ENCODE results near the gene MAD1L1.

MAD1L1 gene

GRCh38 chr7:2105280-2105679, 127.5 kb downstream of the MAD1L1 start:
- DNase-seq (ENCODE audit: low read depth in 2 of 2) = no peak

- no peak for DNase-seq (ENCODE audit: low read depth in 2 of 2)
These were observed 128.0 kb downstream of the MAD1L1 start for GRCh38 chr7:2104716-2105115.

DNA sequence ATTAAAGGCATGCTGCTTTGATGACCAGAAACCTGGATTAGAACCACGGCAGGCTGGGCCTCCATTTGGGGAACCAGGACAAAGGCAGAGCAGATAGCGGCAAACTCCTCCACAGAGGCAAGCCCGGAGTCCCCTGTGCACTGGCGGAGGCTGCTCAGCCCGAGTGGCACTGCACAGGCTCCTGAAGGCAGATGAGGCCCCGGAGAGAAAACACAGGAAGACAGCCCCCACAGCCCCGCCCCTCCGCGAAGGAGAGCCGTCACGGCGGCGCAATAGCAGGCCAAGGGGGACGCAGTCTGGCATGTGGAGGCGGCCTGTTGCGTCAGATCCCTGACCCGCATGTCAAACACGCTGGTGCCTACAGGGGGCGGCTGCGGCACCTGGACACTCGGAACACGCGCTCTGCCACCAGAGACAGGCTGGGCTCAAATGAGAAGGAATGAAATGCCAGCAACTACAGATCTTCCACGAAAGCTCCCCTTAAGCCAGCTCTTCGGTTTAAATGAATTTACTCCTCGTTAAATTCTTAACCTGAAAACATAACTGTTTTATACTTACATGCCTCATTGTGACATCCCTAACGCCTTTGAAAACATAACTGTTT, 128.5 kb downstream of the MAD1L1 start:
- DNase-seq (ENCODE audit: low read depth in 2 of 2) = peak; percentile 79 to 82

- DNase-seq (ENCODE audit: low read depth in 2 of 2) = no peak
These were observed 129.5 kb downstream of the MAD1L1 start for GRCh38 chr7:2103071-2103898.

- DNase-seq (ENCODE audit: low read depth in 2 of 2) = no peak
These were observed 130.4 kb downstream of the MAD1L1 start for GRCh38 chr7:2102375-2102723.

GRCh38 chr7:2101630-2102374, 130.9 kb downstream of the MAD1L1 start:
- DNase-seq (ENCODE audit: low read depth in 2 of 2) = no peak

DNA sequence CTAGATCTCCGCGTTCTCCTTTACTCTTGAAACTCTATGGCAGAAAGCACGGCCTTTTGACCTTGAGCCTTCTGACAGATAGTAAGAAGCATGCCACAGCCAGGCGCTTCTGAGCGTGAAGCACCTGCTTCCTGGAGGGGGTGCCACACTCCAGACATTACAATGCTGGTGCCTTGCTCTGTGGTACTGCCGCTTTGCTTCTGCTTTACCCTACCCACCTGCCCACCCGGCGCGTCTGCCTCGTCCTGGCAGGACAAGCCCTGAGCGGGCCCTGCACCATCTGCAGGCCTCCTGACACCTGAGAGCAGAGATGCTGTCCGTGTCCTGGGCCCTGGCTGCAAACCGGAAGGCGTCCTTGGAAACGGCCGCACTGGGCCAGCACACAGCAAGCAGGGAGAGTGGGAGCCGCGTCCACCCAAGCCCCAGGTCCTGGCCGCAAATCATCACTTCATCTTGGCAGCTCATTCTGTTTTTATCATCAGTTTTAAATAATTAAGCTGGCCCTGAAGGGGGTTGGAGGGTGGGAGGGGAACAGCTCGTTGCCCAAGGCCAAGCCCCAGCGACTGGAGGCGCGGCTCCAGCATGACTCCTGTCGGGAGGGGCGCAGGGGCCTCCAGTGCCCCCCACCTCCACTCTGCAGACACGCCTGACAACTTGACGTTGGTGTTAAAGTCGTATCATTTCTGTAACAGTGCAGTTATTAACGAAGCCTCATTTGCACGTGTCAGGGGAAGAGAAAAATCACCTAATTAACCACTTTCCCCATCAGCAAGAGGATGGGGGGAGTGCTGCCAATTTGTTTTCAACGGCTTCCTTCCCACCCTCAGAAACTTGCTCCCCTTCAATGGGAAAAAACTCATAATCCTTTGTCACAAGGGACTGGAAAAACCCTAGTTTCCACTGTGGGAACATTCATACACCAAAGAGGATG, 132.2 kb downstream of the MAD1L1 start:
- DNase-seq (ENCODE audit: low read depth in 2 of 2) = no peak

- no peak for DNase-seq (ENCODE audit: low read depth in 2 of 2)
These were observed 133.4 kb downstream of the MAD1L1 start for GRCh38 chr7:2099048-2099957.

DNA sequence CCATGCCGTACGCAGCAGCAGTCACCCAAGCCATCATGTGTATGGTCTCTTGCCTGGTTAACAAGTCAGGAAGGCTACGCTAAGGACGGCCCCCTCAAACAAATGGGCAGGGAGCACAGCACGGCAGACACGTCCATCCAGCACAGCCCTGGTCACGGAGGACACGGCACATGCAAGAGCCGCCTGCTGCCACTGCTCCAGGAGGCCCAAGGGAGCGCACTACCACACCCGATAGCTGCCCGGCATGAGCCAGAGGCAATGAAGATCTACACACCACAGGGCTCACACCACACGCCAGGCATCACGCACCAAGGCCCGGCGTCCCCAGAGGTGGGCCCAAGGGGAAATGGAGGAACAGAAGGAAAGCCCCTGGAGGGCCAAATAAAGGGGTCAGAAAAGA, 134.2 kb downstream of the MAD1L1 start:
- DNase-seq (ENCODE audit: low read depth in 2 of 2) = no peak

DNA sequence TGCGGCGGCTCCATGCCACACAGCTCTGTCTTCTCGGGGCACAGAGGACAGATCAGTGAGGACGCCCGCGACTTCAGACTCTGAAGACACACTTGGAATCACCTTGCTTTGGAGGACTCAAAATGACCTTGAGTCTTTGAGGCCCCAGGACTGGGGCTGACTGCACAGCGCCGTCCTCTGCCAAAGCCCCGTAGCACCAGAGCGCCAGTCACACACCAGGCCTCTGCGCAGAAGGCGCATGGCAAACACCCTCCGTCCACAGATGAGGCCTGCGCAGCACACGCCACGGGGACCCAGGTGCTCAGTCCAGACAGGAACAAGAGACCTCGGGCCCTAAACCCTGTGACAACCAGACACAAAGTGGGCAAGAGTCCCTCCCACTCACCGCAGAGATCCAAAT, 134.7 kb downstream of the MAD1L1 start:
- no peak for DNase-seq (ENCODE audit: low read depth in 2 of 2)

DNA sequence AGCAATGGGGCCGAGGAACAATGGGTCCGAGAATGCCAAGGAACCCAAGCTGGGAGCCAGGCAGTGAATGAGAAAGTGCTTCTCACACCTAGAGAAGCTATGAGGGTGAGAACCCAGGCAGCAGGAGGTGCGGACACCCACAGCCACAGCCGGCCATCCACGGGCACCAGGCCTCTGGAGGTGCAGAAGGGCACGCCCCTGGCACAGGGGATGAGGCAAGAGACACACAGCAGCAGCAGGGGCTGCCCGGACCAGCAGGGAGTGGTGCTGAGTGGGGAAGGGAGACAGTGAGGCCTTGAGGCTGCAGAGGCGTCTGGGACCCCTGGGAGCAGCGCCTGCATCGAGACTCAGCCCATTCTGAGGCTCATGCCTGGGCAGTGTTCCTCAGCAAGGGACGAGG, 135.3 kb downstream of the MAD1L1 start:
- no peak for DNase-seq (ENCODE audit: low read depth in 2 of 2)

- DNase-seq (ENCODE audit: low read depth in 2 of 2) = no peak
These were observed 135.9 kb downstream of the MAD1L1 start for GRCh38 chr7:2096692-2097387.

DNA sequence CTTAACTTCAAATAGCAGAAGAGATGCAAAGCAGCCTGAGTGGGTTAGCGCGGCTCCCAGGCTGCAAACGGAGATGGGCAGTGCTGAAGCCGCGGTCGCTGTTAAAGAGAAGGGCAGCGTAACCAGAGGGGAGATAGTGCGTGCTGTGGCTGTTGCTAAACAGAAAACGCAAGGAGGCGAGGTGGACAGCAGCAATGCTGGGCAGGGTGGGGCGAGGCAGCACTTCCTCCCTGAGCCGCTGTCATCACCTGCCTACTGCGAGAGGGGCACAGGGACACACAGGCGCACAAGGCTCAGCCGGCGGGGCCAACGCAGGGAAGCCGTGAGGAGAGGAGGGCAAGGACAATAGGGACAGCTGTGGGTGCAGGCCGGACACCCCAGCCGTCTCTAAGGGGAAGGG, 137.3 kb downstream of the MAD1L1 start:
- DNase-seq (ENCODE audit: low read depth in 2 of 2) = no peak

- no peak for DNase-seq (ENCODE audit: low read depth in 2 of 2)
These were observed 138.2 kb downstream of the MAD1L1 start for GRCh38 chr7:2094454-2095045.

GRCh38 chr7:2093843-2094220, 138.9 kb downstream of the MAD1L1 start:
- no peak for DNase-seq (ENCODE audit: low read depth in 2 of 2)

DNA sequence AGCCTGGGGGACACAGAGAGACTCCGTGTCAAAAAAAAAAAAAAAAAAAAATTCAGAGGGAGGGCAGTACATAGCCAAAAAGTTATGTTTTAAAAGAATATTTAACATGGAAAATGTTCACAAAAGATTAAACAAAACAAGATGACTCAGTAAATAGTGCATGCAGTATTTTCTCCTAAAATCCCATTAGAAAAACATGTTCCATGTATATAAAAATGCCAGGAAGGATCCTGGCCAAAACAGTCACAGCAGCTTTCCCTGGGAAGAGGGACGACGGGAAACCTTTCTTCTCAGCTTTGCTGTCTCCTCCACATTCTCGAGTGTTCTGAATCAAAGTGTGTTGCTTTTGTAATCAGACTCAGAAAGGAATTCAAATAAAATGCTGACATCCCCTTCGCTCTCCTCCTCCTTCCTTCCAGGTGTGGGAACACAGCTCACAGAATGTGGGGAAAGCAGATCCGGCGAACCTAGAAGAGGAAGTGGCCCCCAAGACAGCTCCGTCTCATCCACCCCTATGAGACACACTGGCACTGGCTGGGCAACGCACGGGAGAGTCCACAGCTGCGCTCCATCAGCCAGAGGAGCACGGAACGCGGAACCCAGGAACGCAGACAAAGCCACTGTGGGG, 139.4 kb downstream of the MAD1L1 start:
- DNase-seq (ENCODE audit: low read depth in 2 of 2) = no peak

GRCh38 chr7:2092279-2092678, 140.5 kb downstream of the MAD1L1 start:
- no peak for DNase-seq (ENCODE audit: low read depth in 2 of 2)

DNA sequence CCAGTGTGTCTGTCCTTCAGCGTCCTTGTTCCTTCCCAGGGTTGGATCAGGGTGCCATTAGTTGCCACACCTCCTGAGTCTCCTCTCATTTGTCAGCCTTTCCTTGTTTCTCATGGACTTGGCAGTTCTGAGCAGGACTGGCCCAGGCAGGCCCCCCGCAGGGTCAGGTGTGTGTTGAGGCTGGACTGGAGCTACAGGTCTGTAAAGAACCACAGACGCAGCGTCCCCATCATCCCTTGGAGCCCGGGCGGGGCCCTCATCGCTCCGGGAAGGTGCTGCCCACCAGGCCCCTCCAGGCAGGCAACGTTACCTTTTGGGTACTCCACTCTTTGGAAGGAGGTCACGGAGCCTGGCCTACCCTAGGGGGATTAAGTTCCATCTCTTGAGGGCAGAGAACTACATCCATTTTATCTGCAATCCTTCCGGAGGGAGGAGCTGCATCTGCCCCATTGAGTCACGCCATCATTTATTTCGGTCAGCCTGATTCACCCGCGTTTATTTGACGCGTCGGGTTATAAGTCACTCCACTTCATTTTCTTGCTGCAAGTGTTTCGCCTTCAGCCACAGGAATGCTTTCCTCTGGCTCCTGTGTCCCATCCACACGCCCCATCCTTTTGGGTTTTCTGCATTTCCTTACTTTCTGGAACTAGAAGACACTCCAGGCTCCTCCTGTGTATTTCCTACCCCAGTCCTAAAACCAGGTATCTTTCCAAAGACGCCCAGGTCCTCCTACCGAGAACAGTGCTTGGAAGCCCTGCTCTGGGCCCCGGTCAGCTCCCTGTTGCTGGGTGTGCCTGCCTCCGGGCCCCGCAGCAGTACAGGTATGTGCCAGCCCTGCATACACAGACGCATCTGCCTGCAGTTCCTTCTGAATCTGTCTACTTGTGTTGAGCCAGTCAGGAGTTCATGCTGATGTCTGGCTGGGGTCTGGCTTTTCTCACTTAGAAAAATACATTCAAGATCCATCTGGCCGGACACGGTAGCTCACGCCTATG, 141.9 kb downstream of the MAD1L1 start:
- DNase-seq (ENCODE audit: low read depth in 2 of 2) = no peak

All from fibroblast of skin of left biceps (primary cell).